Measurements from ENCODE around the gene LILRB2. TPM values are rescaled to one million over a fixed set of nuclear protein-coding genes. Genes with fewer than 3 reads are reported as not detected.
A peak's percentile ranks its signal among the peaks of the same experiment; 100 is the strongest.

LILRB2 gene
- total RNA-seq, 1 experiment from 2014 or later = not detected

DNA sequence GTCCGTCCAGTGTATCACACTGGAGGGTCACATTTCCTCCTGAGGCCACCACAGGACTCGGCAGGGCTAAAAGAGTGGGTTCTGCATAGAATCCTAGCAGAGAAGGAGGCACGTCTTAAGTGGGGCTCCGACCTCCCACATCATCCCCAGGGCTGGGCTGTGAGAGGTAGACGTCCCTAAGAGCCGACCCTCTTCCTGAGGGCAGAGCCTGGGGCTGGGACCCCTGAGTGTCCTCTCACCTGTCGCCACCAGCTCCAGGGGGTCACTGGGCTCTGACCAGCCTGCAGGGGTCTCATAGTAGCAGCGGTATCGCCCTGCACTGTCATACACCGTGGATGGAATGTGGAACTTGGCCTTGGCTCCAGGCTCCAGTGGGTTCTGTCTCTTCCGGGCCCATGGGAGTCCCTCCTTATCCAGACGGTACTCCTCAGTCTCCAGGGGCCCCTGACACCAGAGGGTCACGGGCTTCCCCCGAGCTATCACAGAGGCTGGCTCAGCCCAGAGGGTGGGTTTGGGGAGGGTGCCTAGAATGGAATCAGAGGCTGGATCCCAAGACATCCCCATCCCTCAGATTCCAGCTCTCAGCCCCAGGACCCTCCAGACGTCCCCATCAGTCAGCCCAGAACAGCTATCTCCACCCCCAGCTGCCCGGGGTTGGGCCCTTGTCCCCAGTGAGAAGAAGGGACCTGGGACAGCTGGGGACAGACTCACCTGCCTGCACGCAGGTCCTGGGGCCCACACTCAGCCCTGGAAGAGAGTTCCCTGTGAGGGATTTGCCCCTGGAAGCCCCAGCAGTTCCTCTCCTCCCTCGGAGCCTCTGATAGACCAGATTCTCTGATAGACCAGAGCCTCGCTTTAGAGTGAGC is 24.4 kb downstream of the LILRB2 start:
- Histone ChIP-seq H3K4me1 (ENCODE audit: insufficient read depth, low read length) (no peaks in the 10 kb centered on the region), H3K27me3 (ENCODE audit: insufficient read depth, low read length) (no peaks in the 10 kb centered on the region), H2BK12ac (ENCODE audit: insufficient read length, low read depth, low read length) (no peak overlapping the region), H3K9ac (ENCODE audit: extremely low read depth, insufficient read length, low read length) (no peak overlapping the region), H3K18ac (ENCODE audit: insufficient read length, low read depth, low read length) (no peak overlapping the region), H4K20me1 (ENCODE audit: control insufficient read depth, insufficient read depth, insufficient read length) (no peaks in the 10 kb centered on the region), H3K27ac (ENCODE audit: insufficient read length, low read depth, low read length) (no peak overlapping the region), H3K79me2 (ENCODE audit: insufficient read depth, low read length) (no peaks in the 10 kb centered on the region), H2BK20ac (ENCODE audit: low read depth, low read length, poor library complexity, severe bottlenecking) (no peak overlapping the region), H3K23ac (ENCODE audit: insufficient read length, low read depth, low read length) (no peak overlapping the region), H2BK5ac (ENCODE audit: insufficient read length, low read length) (no peak overlapping the region), H3T11ph (ENCODE audit: low read length) (no peak overlapping the region), H2AFZ (ENCODE audit: low read length) (no peak overlapping the region), H3K4ac (ENCODE audit: low read depth, low read length) (no peak overlapping the region), H3K14ac (ENCODE audit: insufficient read depth, low read length) (no peak overlapping the region), H4K8ac (replicated peaks; ENCODE audit: insufficient read length, low read depth, low read length) (no peak overlapping the region), H3K9me3 (ENCODE audit: control insufficient read depth, low read depth, low read length) (no peaks in the 10 kb centered on the region), H3K4me2 (ENCODE audit: insufficient read depth, insufficient read length, low read length) (no peak overlapping the region), H2BK15ac (ENCODE audit: low read depth, low read length) (no peak overlapping the region), H3K56ac (ENCODE audit: insufficient read length, low read depth, low read length) (no peak overlapping the region), H4K91ac (ENCODE audit: insufficient read length, low read depth, low read length) (no peak overlapping the region), H3K23me2 (ENCODE audit: insufficient read length, low read depth, low read length, poor library complexity, severe bottlenecking) (no peaks in the 10 kb centered on the region), H2BK120ac (ENCODE audit: low read depth, low read length, poor library complexity, severe bottlenecking) (no peak overlapping the region), H3K79me1 (ENCODE audit: insufficient read depth, low read depth, low read length, poor library complexity, severe bottlenecking) (no peaks in the 10 kb centered on the region), H2AK5ac (ENCODE audit: insufficient read length, low read length) (no peak overlapping the region), H4K5ac (ENCODE audit: insufficient read length, low read depth, low read length) (no peak overlapping the region)
- H3K27ac Mint-ChIP-seq = no peak overlapping the region
- peaks cover 0 to 26% of the 10 kb centered on the region in 2 experiments; a peak in 2 of 5 replicates for H3K9me3 Mint-ChIP-seq
- H3K27me3 Mint-ChIP-seq (ENCODE audit: low read depth) = peaks cover 35% of the 10 kb centered on the region
- no peaks in the 10 kb centered on the region for H3K36me3 Mint-ChIP-seq (ENCODE audit: insufficient read depth in 1 of 3, low read depth in 3 of 3)
- WGBS (ENCODE audit: extremely low coverage, insufficient read length, low lambda C conversion rate) = no CpG with 5 or more reads among the region's 19 CpGs
- DNase-seq = peak; percentile 23
- no peak overlapping the region for H3K4me3 Mint-ChIP-seq
- peaks cover 3 to 6% of the 10 kb centered on the region in 2 experiments; a peak in 3 of 4 replicates for H3K4me1 Mint-ChIP-seq
- TF ChIP-seq, protein P1, sequence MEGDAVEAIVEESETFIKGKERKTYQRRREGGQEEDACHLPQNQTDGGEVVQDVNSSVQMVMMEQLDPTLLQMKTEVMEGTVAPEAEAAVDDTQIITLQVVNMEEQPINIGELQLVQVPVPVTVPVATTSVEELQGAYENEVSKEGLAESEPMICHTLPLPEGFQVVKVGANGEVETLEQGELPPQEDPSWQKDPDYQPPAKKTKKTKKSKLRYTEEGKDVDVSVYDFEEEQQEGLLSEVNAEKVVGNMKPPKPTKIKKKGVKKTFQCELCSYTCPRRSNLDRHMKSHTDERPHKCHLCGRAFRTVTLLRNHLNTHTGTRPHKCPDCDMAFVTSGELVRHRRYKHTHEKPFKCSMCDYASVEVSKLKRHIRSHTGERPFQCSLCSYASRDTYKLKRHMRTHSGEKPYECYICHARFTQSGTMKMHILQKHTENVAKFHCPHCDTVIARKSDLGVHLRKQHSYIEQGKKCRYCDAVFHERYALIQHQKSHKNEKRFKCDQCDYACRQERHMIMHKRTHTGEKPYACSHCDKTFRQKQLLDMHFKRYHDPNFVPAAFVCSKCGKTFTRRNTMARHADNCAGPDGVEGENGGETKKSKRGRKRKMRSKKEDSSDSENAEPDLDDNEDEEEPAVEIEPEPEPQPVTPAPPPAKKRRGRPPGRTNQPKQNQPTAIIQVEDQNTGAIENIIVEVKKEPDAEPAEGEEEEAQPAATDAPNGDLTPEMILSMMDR (conservative IDR thresholded peaks at IDR 0.05) = no peak
